K562 (cell line): ENCODE results near the gene ISYNA1. TPM values are rescaled to one million over a fixed set of nuclear protein-coding genes. Genes with fewer than 3 reads are reported as not detected.
A peak's percentile ranks its signal among the peaks of the same experiment; 100 is the strongest.

Experiments
- CHD4 ChIP-seq: fragments of 200-600 bp; sonication (generic); IDR thresholded peaks from 3 replicates; pipeline ENCODE4 v1.6.1; 2012; ENCODE audit warnings: low read depth, mild to moderate bottlenecking, mixed read lengths, low read length, inconsistent platforms; ENCODE audit not compliant: insufficient read depth, insufficient replicate concordance, poor library complexity, severe bottlenecking
- EHMT2 ChIP-seq: fragments of 450-650 bp; IDR thresholded peaks from 2 replicates; pipeline ENCODE4 v1.6.1; 2018; ENCODE audit warnings: antibody characterized with exemption
- FOXP1 ChIP-seq: sonication (generic); formaldehyde crosslinking; IDR thresholded peaks from 2 replicates; pipeline ENCODE4 v1.8.0; 2022; ENCODE audit warnings: mild to moderate bottlenecking, missing genetic modification reagents
- HCFC1 ChIP-seq: IDR thresholded peaks from 2 replicates; pipeline ENCODE4 v1.6.1; 2012; ENCODE audit warnings: low read depth, low read length, improper control_type of control experiment
- JUNB ChIP-seq: fragments of 450-650 bp; formaldehyde crosslinking; conservative IDR thresholded peaks from 2 replicates; pipeline ENCODE4 v1.4.0; 2020; ENCODE audit warnings: mild to moderate bottlenecking
- KDM5B ChIP-seq: fragments of 200-600 bp; sonication (generic); IDR thresholded peaks from 2 replicates; pipeline ENCODE4 v1.6.1; 2012; ENCODE audit warnings: low read depth, mild to moderate bottlenecking, moderate library complexity, low read length, control low read depth, inconsistent platforms; ENCODE audit not compliant: insufficient replicate concordance
- KLF1 ChIP-seq: fragments of 450-650 bp; IDR thresholded peaks from 2 replicates; pipeline ENCODE4 v1.6.1; 2016; ENCODE audit warnings: missing genetic modification characterization, missing compliant biosample characterization
- NKRF ChIP-seq: fragments of 450-650 bp; IDR thresholded peaks from 2 replicates; pipeline ENCODE4 v1.6.1; 2016; ENCODE audit warnings: borderline replicate concordance
- PATZ1 ChIP-seq: fragments of 250-450 bp; sonication (Bioruptor Pico); IDR thresholded peaks from 2 replicates; pipeline ENCODE4 v1.5.0; 2020; ENCODE audit warnings: mild to moderate bottlenecking, borderline replicate concordance
- TCF15 ChIP-seq: fragments of 250-450 bp; sonication (Bioruptor Pico); IDR thresholded peaks from 2 replicates; pipeline ENCODE4 v1.8.0; 2022; ENCODE audit warnings: moderate library complexity, mild to moderate bottlenecking, inconsistent platforms
- TFAP4 ChIP-seq: sonication (generic); formaldehyde crosslinking; IDR thresholded peaks from 2 replicates; pipeline ENCODE4 v1.8.0; 2022; ENCODE audit warnings: missing genetic modification reagents, mild to moderate bottlenecking, moderate library complexity, borderline replicate concordance
- VEZF1 ChIP-seq: fragments of 200-800 bp; sonication (Bioruptor generic); IDR thresholded peaks from 2 replicates; pipeline ENCODE4 v1.6.1; 2017; ENCODE audit warnings: missing genetic modification characterization, missing compliant biosample characterization
- XRCC5 ChIP-seq: fragments of 200-400 bp; formaldehyde crosslinking; IDR thresholded peaks from 2 replicates; pipeline ENCODE4 v1.6.1; 2017; ENCODE audit warnings: low read depth, mild to moderate bottlenecking, low read length
- ZBTB43 ChIP-seq: sonication (generic); formaldehyde crosslinking; IDR thresholded peaks from 2 replicates; pipeline ENCODE4 v1.8.0; 2023; ENCODE audit warnings: mild to moderate bottlenecking, missing genetic modification reagents
- ZC3H11A ChIP-seq: IDR thresholded peaks from 2 replicates; pipeline ENCODE4 v1.6.1; 2012; ENCODE audit warnings: low read depth, low read length, improper control_type of control experiment
- ZKSCAN8 ChIP-seq: fragments of 200-800 bp; sonication (Bioruptor generic); IDR thresholded peaks from 2 replicates; pipeline ENCODE4 v1.6.1; 2016; ENCODE audit warnings: missing genetic modification characterization, missing compliant biosample characterization
- ZNF224 ChIP-seq: sonication (generic); formaldehyde crosslinking; IDR thresholded peaks from 2 replicates; pipeline ENCODE4 v1.8.0; 2022; ENCODE audit warnings: mild to moderate bottlenecking, missing genetic modification reagents
- ZNF695 ChIP-seq: fragments of 450-650 bp; formaldehyde crosslinking; IDR thresholded peaks from 2 replicates; pipeline ENCODE4 v1.4.0; 2020; ENCODE audit warnings: mild to moderate bottlenecking, moderate library complexity
- polyA plus RNA-seq, 8 experiments: library from polyadenylated mRNA; depleted of rRNA in 4 of 8; stranded (reverse) in 5 of 8; unstranded in 3 of 8; fragments of >200 nt; fragmentation: Nextera tagmentation in 2 of 8; fragmentation: Illumina TruSeq in 1 of 8; extraction: Ambion mirVana in 2 of 8; extraction: Trizol in 1 of 8; gene quantifications; 2 replicates each; pipeline versions ENCODE4 v1.2.1 to v1.2.3, GENCODE V29; 2011 to 2014; ENCODE audit warnings: inconsistent platforms in 1 of 8, missing spikeins in 1 of 8
- total RNA-seq, 7 experiments: library from RNA; depleted of rRNA in 6 of 7; stranded (reverse); fragments of >200 nt in 6 of 7; fragmentation: Illumina TruSeq in 2 of 7; extraction: Trizol in 2 of 7; gene quantifications; 2 replicates each; pipeline versions ENCODE4 v1.2.1 to v1.2.3, GENCODE V29; 2011 to 2021; ENCODE audit warnings: low replicate concordance in 1 of 7

The ISYNA1 gene
- total and polyA plus RNA-seq, 9 of the 15 experiments (the other 6 are each of a cell fraction or from before 2014, with no cell fraction given), result 21.8 to 460 (median 93.2) TPM

- peak; percentile 89 for TF ChIP-seq VEZF1 (CRISPR knock-in tag)
- TF ChIP-seq ZBTB43 (CRISPR knock-in tag), result no peak
- TF ChIP-seq XRCC5, result no peak
- no peak for TF ChIP-seq ZNF224
- peak; percentile 100 for TF ChIP-seq ZKSCAN8 (CRISPR knock-in tag)
- TF ChIP-seq NKRF, result peak; percentile 15; the same call in 1 of the 2 replicates
- peak; percentile 17 for TF ChIP-seq CHD4
- TF ChIP-seq JUNB (CRISPR knock-in tag), result no peak
- TF ChIP-seq KDM5B, result peak; percentile 55
- peak; percentile 84; the same call in 1 of the 2 replicates for TF ChIP-seq ZNF695 (CRISPR knock-in tag)
- TF ChIP-seq ZC3H11A, result no peak
- TF ChIP-seq EHMT2, result no peak
- no peak for TF ChIP-seq TCF15 (CRISPR knock-in tag)
- TF ChIP-seq HCFC1, result no peak; the same call in 1 of the 2 replicates
- no peak for TF ChIP-seq PATZ1 (CRISPR knock-in tag)
- TF ChIP-seq KLF1 (tag), result 0 out of 2 replicates have a peak, but pooled peaks have one; percentile 50
- TF ChIP-seq FOXP1 (CRISPR knock-in tag), result no peak
- TF ChIP-seq TFAP4 (CRISPR knock-in tag), result no peak; the same call in none of the 2 replicates
Measured at GRCh38 chr19:18417250-18418028, 20.5 kb downstream of the ISYNA1 start (continued).
